Pancreas (tissue), 10 donors: Measurements from ENCODE around the gene PDZD2. TPM values are rescaled to one million over a fixed set of nuclear protein-coding genes. Genes with fewer than 3 reads are reported as not detected.
"Not testable (repeated sequence)": the region's sequence is repeated elsewhere in the genome, so short reads cannot be mapped to it uniquely, and the experiment has no call there.

ENCODE experiments used
- ATAC-seq, 4 donors: fragments of 200-7000 bp; cut with Tn5 transposase; one replicate each; pipeline versions ENCODE4 v1.8.0 to v1.9.1; 2020; ENCODE audit warnings: mild to moderate bottlenecking in 4 of 4, moderate library complexity in 4 of 4
- DNase-seq, 6 donors: peaks; one replicate each; pipeline ENCODE4 v3.0.0-alpha.2; 2020
- FAIRE-seq: peaks from 2 replicates; lab custom pipeline; 2012; peaks lifted over from hg19 to GRCh38; lab: Jason Lieb, UNC
- H3K27ac ChIP-seq, 4 donors: fragments of 200-600 bp; sonication (generic); 1 replicate in 3 of 4; 2 replicates in 1 of 4; pipeline versions ENCODE4 v1.5.0 to v1.8.0; 2020
- H3K27me3 ChIP-seq, 4 donors: fragments of 200-600 bp; one replicate each; pipeline ENCODE4 v1.8.0; 2021
- H3K36me3 ChIP-seq, 3 donors: fragments of 200-600 bp; sonication (generic) in 1 of 3; one replicate each; pipeline versions ENCODE4 v1.5.0 to v1.8.0; 2020 to 2021
- H3K4me1 ChIP-seq, 3 donors: fragments of 200-600 bp; one replicate each; pipeline ENCODE4 v1.8.0; 2021
- H3K4me3 ChIP-seq, 4 donors: fragments of 200-600 bp; sonication (generic) in 2 of 4; one replicate each; pipeline versions ENCODE4 v1.5.0 to v1.8.0; 2020 to 2021
- H3K9me3 ChIP-seq, 4 donors: fragments of 200-600 bp; one replicate each; pipeline ENCODE4 v1.8.0; 2021
- CTCF ChIP-seq, 4 donors: fragments of 200-600 bp; sonication (generic) in 3 of 4; IDR thresholded peaks; one replicate each; pipeline versions ENCODE4 v1.5.0 to v1.8.0; 2021; ENCODE audit warnings: antibody characterized with exemption in 4 of 4
- WGBS, 2 donors: extraction: QIAGEN DNeasy Blood & Tissue Kit; methylation state at CpG; one replicate each; pipeline ENCODE4 v1.1.7; 2013; 5-methylcytosine and 5-hydroxymethylcytosine counted together
- intact Hi-C, 3 donors: fragments of 100-400 bp; cut with DNase I; formaldehyde crosslinking; loops; one replicate each; pipeline versions ENCODE4 v1.11.1 to v1.14.2; 2022
- polyA plus RNA-seq, 2 donors: library from polyadenylated mRNA; stranded (reverse); fragments of 200-250 nt; gene quantifications; one replicate each; pipeline ENCODE4 v1.2.3, GENCODE V29; 2013
- total RNA-seq, 6 donors: library from RNA; stranded (reverse); fragmentation: NEBNext Ultra II Directional in 4 of 6; extraction: Animal tissue kit (Norgen Biotek cat#: 25700) in 4 of 6; gene quantifications; one replicate each; pipeline versions ENCODE4 v1.2.1 to v1.2.4, GENCODE V29; 2021 to 2023
- donor health status: healthy with polysubstance abuse.
- donor health status: DM: no; HTN: no; CAD: no; lungs with moderate emphysema.
- donor health status: DM: no; HTN: no; CAD: no.
- donor health status: control.
- donor health status: control.
- donor health status: Bipolar disorder and iron deficiency.
- donor health status: DM: yes; HTN: yes; CAD: no.
- donor health status: DM: no; HTN: no; CAD: no.
- donor health status: DM: no; HTN: no; CAD: no.
- donor health status: DM: yes; HTN: yes; CAD: no.

PDZD2 gene
- 1 to 10 TPM; 1.4 to 4.5 (median 3.3) TPM for total RNA-seq
- polyA plus RNA-seq, result 1 to 10 TPM; 1.4 to 4.5 TPM

- 0 to 1% methylated on average over 55 to 70 of the region's 70 CpGs for WGBS, 2 donors
- DNase-seq, result peak; percentile 62 to 87 (median 74)
- FAIRE-seq, result no peak
- intact Hi-C loops, result no loop called here
- peak; percentile 85 to 88 (median 86) for ATAC-seq
- Histone ChIP-seq H3K4me3 (peak within 1 kb of the TSS; percentile 36 to 71 (median 50)), H3K36me3 (no peaks in the 10 kb centered on the region), H3K27me3 (no peaks in the 10 kb centered on the region), H3K27ac (peak within 1 kb of the TSS in 2 of 4 donors; percentile 25 to 38), H3K4me1 (peaks cover 0 to 5% (median 0%) of the 10 kb centered on the region in 3 donors), H3K9me3 (no peaks in the 10 kb centered on the region)
- TF ChIP-seq CTCF (IDR thresholded peaks at IDR 0.05), result peak in 1 of 4 donors; percentile 12
Measured at GRCh38 chr5:31638748-31639418, at the start of gene PDZD2. PDZD2 (plus strand) TSS chr5:31639131.

DNA sequence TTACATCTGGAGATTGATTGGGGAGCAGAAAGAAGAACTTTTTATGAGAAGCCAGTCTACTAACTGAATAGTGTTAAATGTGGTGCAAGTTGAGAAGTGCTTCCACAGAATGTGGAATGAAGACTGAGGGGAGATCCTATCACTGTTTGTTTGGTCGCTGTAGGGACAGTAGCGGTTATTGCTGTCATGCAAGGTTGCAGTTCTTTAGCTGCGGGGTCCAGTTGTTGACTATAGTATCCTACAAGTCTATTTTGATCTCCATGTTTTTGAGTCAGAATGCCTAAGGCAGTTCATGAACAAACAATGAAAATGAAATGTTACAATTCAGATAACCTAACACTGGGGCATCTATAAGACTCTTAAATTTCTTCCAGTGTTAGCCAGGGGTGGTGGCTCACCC, 45.3 kb upstream of the PDZD2 start:
- WGBS, 2 donors, result 70 to 82% methylated on average over 3 of the region's 3 CpGs
- DNase-seq, result no peak
- no peaks in the 10 kb centered on the region for H3K36me3 ChIP-seq
- no peak for ATAC-seq
- no peaks in the 10 kb centered on the region for H3K4me1 ChIP-seq
- peaks cover 0 to 3% (median 0%) of the 10 kb centered on the region in 4 donors for H3K27me3 ChIP-seq
- FAIRE-seq, result no peak
- no peaks in the 10 kb centered on the region for H3K9me3 ChIP-seq
- TF ChIP-seq CTCF (IDR thresholded peaks at IDR 0.05), result no peak
- intact Hi-C loops, result no loop called here
- no peak overlapping the region for H3K4me3 ChIP-seq
- H3K27ac ChIP-seq, result no peak overlapping the region

DNA sequence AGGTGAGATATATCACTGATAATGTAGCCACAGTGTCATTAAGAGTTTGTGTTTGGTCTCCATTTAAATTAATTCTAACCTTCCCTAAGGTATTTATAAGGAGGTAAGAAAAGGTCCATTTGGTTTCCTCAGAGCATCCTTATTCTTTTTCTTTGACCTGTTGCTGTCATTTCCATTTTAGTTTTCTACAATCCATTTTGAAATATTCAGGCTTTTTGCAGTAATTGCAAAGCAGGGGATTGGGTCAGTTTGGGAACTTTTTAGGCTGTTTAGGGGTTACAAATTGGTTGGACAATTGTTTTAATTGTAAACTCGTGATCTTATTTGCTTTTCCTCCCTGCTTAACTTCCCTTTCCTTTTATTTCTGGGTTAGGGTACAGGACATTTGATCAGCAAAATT, 42.6 kb upstream of the PDZD2 start:
- H3K4me3 ChIP-seq, result no peak overlapping the region
- ATAC-seq (no peak), DNase-seq (no peak), FAIRE-seq (no peak)
- no peak overlapping the region for H3K27ac ChIP-seq
- no peaks in the 10 kb centered on the region for H3K27me3 ChIP-seq
- intact Hi-C loops, result no loop called here
- WGBS, 2 donors, result 39 to 56% methylated on average over 1 of the region's 1 CpG
- H3K36me3 ChIP-seq, result no peaks in the 10 kb centered on the region
- TF ChIP-seq CTCF (IDR thresholded peaks at IDR 0.05), result no peak
- no peaks in the 10 kb centered on the region for H3K4me1 ChIP-seq
- no peaks in the 10 kb centered on the region for H3K9me3 ChIP-seq

GRCh38 chr5:31598640-31599611, 40.0 kb upstream of the PDZD2 start:
- Histone ChIP-seq H3K27me3 (no peaks in the 10 kb centered on the region), H3K9me3 (no peaks in the 10 kb centered on the region), H3K36me3 (no peaks in the 10 kb centered on the region), H3K4me1 (no peaks in the 10 kb centered on the region), H3K4me3 (no peak overlapping the region), H3K27ac (no peak overlapping the region)
- 65 to 71% methylated on average over 5 of the region's 5 CpGs for WGBS, 2 donors
- no peak for DNase-seq
- FAIRE-seq, result no peak
- intact Hi-C loops, result no loop called here
- no peak for TF ChIP-seq CTCF (IDR thresholded peaks at IDR 0.05)
- no peak for ATAC-seq

DNA sequence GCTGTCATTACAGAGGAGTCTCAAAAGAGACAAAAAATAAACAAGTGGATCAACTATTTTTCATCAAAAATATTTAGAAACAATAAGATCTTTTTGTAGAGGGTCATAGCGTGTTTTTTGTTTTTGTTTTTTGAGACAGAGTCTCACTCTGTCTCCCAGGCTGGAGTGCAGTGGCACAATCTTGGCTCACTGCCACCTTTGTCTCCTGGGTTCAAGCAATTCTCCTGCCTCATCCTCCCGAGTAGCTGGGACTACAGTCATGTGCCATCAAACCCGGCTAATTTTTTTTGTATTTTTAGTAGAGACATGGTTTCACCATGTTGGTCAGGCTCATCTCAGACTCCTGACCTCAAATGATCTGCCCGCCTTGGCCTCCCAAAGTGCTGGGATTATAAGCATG, 36.6 kb upstream of the PDZD2 start:
- not testable (repeated sequence) for ATAC-seq, H3K4me1 ChIP-seq, DNase-seq

More for the DNA sequence above, 36.6 kb upstream of the PDZD2 start:
- intact Hi-C loops, H3K4me3 ChIP-seq, H3K27ac ChIP-seq, FAIRE-seq, H3K36me3 ChIP-seq, H3K27me3 ChIP-seq, H3K9me3 ChIP-seq: not testable (repeated sequence)
- 59 to 74% methylated on average over 4 of the region's 4 CpGs for WGBS, 2 donors
